HG02870 (cell line): ENCODE measurements around the gene RPAIN.
A peak's percentile ranks its signal among the peaks of the same experiment; 100 is the strongest.
"Not testable (repeated sequence)": the region's sequence is repeated elsewhere in the genome, so short reads cannot be mapped to it uniquely, and the experiment has no call there.

Source experiments
- ATAC-seq: cut with Tn5 transposase; IDR thresholded peaks from one replicate; pipeline ENCODE4 v1.9.1; 2021; ENCODE audit warnings: mild to moderate bottlenecking, moderate library complexity; ENCODE audit not compliant: unreplicated experiment

RPAIN gene

DNA sequence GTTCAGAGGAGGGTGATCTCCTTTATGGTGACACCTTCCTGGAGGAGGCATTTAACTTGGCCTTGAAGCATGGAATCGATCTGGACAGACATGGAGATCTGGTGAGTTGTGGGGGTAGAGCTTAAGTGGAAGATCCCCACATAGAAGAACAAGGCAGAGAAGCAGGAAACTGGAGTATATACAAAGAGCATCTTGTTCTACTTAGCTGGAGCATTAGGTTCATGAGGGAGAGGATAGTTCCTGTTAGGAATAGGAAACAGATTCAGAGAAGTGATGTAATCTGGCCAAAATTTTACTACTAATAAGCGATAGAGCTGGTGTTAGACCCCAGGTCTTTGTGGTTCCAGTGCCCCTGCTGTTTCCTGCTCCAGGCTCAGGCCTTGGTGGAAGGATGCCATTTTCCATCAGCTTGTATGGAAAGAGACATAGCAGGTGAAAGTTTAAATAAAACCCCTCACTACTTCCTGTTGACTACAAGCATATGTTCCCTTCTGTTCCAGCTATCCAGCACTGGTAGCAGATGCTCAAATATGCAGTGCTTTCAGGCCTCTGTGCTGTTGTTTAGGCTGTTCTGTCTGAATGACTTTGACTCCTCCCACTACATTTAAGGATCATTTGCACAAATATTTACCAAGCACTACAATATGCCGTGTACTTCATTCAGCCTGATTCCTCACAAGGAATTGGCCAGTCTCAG is 9.4 kb downstream of the RPAIN start:
- ATAC-seq, result no peak

GRCh38 chr17:5430413-5430999 is 10.5 kb downstream of the RPAIN start:
- ATAC-seq, result no peak

DNA sequence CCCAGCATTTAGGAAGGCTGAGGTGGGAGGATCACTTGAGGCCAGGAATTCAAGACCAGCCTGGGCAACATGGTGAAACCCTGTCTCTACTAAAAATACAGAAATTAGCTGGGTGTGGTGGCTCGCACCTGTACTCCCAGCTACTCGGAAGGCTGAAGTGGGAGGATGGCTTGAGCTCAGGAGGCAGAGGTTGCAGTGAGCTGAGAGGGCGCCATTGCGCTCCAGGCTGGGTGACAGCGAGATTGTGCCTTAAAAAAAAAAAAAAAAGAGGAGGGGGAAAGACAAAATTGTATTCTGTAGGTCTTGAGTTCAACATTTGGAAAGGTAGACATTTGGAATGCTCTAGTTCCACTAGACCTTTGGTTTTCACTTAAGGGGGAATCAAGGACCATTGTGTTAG is 11.3 kb downstream of the RPAIN start:
- not testable (repeated sequence) for ATAC-seq

- ATAC-seq, result no peak
Measured at GRCh38 chr17:5431949-5432556, 12.1 kb downstream of the RPAIN start.

- ATAC-seq, result no peak
Measured at GRCh38 chr17:5434984-5435383, 15.0 kb downstream of the RPAIN start.

DNA sequence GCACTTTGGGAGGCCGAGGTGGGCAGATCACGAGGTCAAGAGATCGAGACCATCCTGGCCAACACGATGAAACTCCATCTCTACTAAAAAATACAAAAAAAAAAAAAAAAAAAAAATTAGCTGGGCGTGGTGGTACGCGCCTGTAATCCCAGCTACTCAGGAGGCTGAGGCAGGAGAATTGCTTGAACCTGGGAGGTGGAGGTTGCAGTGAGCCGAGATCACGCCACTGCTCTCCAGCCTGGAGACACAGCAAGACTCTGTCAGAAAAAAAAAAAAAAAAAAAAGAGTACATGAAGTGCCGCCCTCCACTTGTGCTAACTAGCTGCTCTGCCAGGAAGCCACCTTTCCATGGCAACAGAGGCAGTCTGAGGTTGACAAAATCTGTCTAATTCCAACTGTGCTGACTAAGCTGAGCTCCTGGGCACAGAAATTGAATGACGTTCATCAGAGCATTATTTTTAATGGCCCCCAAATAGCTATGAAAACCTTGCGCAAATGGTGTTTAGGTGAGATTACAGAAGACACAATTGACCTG is 15.9 kb downstream of the RPAIN start:
- ATAC-seq, result not testable (repeated sequence)

DNA sequence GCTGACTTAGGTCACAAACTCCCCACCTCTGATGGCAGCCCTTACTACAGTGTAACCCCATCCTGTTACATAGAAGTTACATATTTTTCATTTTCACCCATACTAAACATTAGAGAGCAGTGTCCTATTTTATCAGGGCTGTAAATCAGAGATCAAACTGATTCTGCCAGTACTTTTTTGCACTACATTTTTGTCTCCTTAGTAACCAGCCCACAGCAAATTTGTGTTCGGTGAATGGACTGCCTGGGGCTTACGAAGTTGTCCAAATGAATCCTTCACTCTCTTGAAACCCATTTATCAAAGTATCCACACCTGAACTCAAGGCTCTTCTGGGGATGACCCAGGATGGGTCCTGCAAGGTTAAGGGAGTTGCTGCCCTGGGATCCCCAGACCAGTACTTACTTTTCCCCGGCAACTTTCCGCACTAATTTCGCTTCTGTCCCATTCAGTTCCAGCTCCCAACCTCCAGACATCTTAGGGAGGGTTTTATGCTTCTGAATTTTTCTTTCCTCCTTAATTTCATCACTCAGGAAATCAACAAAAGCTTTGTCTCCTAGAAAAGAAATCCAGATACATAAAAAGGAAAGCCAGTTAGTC is 17.8 kb downstream of the RPAIN start:
- no peak for ATAC-seq

DNA sequence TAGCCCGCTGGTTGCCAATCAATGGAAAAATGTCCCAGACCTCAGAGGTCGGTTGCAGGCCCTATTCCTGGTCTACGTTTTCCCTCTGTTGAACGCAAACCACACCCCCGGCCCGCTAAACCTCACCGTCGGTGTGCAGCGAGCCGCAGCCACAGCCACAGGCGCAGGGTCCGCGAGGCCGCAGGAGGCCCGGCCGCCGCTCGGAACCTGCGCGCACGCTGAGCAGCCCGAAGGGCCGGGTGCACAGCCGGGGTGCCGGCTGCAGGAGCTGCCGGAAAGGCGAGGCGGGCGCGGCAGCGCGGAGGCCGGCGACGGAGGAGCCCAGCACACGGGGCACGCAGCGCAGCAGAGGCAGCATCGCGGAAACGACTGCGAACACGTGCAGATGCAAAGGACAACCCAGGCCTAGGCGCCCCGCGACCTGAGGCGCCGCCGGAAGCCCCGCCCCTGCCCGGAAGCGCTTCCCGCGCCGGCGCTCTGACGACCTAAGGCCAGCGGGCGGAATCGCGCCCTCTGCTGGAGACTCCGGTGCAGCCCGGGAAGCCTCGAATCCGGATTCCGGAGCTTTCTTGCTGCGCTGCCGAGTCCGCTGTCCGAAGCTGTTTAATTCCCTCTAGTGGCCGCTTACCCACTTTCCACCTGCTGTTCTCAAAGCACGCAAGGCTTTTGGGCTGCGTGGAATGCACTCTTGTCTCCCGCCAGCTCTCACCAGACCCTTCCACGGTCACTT is 18.9 kb downstream of the RPAIN start, which contains the start of gene C1QBP:
Gene C1QBP (minus strand): TSS at position 440 of the 730 bp plus-strand sequence. CDS start 82 bp downstream, at position 358.
- peak; percentile 69 for ATAC-seq

GRCh38 chr17:5439446-5439764 is 19.4 kb downstream of the RPAIN start:
- no peak for ATAC-seq

DNA sequence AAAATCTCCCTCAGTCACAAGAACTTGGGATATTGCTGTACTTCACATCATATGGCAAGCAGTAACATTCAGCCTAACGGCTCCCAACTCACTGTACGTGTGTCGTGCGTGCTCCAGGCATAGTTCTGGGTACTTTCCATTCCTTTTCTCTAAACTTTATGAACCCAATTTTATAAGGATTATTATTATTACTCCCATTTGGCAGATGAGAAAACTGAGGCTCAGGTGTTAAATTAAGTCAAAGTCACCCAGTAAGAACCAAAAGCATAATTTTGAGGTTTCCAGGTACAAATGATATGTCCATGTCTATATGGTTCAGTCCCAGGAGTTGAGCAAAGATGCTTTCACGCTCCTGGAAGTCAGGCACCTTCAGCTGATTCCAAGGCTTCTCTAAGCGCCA is 23.7 kb downstream of the RPAIN start:
- ATAC-seq, result no peak

GRCh38 chr17:5444209-5444608 is 24.2 kb downstream of the RPAIN start:
- no peak for ATAC-seq

- no peak for ATAC-seq
Measured at GRCh38 chr17:5446786-5447185, 26.8 kb downstream of the RPAIN start.

DNA sequence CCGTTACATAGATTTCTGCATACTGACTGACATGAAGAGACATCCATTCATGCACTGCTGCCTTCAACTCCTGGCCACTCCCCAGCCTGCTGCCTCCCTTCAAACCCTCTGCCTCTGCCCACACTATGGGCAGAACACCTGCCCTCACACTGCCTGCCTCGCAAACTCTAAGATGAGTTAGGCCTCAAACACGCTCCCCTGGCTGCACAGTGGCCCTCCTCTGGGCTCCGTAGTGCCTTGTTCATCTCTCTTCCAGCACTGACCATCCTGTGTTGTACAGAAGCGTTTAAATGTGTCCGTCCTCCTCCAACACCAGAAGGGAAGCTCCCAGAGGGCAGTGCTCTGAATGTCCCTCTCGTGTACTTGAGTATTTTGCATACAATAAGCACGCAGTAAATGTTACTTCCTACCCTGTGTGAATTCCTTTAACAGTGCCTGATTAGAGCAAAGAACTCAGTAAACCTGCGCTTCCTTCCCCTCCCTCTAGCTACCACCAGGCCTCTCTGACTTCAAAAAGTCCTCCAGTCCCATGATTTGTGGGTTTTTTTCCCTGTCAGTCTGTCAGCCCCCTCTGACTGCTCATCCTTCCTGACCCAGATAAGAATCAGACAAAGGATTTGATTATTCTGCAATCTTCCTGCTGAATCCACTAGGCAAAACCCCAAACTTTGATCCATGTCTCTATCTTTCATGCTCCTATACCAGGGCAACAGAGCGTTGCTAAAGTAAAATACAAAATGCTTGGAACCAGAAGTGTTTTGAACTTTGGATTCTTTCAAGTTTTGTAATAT is 44.9 kb downstream of the RPAIN start:
- no peak for ATAC-seq

- ATAC-seq, result no peak
Measured at GRCh38 chr17:5466295-5466694, 46.3 kb downstream of the RPAIN start.

DNA sequence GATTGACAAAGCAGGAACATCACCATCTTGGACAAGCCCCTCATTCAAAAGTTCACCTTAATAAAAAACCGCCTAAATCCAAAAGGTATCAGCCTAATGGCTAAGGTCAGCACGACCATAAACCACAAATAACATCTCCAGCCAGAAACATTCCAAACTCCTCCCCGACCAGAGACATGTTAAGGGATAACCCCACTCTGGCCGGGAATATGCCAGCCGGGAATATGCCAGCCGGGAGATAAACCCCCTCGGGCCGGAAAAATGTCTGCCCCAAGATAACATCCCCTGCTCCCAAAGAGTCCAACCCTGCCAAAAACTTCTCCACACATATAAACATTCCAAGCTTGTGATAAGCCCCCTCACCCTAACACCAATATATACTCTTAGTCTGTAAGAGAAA is 47.4 kb downstream of the RPAIN start:
- no peak for ATAC-seq

- ATAC-seq, result peak; percentile 12
Measured at GRCh38 chr17:5468075-5468473, 48.1 kb downstream of the RPAIN start.

DNA sequence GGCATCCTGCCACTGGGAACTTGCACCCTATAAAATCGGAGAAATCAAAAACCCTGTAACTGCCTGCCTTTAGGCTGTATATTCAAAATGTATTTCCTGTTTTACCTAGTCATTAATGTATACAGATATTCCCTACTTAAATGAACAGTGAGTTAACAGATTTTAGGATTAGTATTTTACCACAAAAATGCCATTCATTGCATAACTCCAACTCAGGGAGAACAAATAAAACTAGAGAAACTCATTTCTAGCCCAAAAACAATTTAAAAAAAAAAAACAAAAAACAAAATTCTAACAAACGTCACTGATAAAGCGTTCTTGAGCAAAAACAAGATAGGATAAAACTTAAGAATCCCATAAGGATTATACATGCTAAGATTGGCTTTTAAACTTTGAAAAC is 52.5 kb downstream of the RPAIN start:
- ATAC-seq, result no peak

GRCh38 chr17:5473906-5474305 is 53.9 kb downstream of the RPAIN start:
- no peak for ATAC-seq

GRCh38 chr17:5478992-5479391 is 59.0 kb downstream of the RPAIN start:
- no peak for ATAC-seq

GRCh38 chr17:5480962-5481361 is 61.0 kb downstream of the RPAIN start:
- no peak for ATAC-seq
